Left hindlimb (tissue), 1 donor: Measurements from ENCODE around the gene C1RL.
A peak's percentile ranks its signal among the peaks of the same experiment; 100 is the strongest.
"Not testable (repeated sequence)": the region's sequence is repeated elsewhere in the genome, so short reads cannot be mapped to it uniquely, and the experiment has no call there.

Experiments used
- DNase-seq: peaks from one replicate; pipeline ENCODE4 v3.0.0-alpha.2; 2018

C1RL gene

DNA sequence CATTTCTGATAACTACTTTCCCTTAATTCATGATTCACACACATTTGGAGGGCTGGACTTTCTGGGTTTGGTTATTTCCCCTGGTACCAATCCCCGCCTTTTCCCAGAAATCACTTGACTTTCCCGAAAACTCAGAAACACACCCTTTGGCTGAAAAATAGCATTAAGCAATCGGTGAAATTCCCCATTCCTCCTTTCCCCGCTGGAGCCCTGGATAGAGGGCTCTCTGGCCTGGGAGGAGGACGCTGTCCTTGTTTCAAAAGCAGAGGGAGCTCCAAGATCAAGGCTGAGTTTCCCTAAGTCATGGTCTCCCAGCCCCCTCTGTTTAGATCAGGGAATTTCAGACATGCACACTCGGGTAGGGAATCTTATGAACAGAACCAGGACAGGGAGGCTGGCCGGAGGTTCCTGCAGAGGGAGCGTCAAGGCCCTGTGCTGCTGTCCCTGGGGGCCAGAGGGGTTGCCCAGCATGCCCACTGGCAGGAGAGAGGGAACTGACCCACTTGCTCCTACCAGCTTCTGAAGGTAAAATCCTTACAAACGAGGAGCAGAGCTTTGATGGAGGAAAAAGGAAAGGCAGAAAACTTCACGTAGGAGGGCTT is 48.6 kb downstream of the C1RL start, which contains the start of gene C1S:
Gene C1S, plus strand, starts transcription at position 366 of the 602 bp plus-strand sequence. CDS start 1,195 bp downstream, outside the sequence.
- peak; percentile 86 for DNase-seq

DNA sequence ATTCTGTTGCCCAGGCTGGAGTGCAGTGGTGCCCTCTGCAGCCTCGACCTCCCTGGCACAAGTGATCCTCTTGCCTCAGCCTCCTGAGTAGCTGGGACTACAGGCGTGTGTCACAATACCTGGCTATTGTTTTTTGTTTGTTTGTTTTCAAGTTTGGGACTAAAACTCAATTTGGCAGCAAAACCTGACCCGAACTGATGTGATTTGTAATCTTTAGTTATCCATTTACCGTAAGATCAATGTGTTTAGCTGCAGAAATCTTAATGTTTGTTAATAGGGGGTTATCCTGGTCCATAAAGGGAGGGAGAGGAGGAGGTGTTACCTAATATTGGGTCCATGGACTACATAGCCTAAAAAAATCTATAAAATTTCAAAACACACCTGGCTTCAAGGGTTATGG is 49.2 kb downstream of the C1RL start:
- DNase-seq = no peak

DNA sequence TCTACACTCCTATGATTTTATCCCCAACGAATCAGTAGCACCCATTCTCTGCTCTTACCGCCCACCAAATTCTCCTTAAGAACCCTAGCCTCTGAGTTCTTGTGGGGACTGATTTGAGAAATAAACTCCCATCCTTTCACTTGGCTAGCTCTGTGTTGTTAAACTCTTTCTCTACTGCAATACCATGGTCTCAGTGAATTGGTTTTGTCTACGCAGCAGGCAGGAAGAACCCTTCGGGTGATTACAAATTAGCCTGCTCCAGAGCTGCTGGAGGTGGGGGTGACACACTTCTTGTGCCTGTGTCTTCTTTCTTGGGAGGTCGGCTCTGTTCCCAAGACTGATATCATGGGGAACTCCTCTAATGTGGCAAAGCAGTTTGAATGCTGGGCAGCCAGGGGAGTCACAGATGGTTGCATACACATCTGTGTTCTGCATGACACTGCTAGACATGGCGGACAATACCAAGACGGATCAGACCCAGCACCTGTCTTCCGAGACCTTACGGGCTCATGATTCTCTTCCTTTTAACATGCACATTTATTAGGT is 50.1 kb downstream of the C1RL start:
- no peak for DNase-seq

DNA sequence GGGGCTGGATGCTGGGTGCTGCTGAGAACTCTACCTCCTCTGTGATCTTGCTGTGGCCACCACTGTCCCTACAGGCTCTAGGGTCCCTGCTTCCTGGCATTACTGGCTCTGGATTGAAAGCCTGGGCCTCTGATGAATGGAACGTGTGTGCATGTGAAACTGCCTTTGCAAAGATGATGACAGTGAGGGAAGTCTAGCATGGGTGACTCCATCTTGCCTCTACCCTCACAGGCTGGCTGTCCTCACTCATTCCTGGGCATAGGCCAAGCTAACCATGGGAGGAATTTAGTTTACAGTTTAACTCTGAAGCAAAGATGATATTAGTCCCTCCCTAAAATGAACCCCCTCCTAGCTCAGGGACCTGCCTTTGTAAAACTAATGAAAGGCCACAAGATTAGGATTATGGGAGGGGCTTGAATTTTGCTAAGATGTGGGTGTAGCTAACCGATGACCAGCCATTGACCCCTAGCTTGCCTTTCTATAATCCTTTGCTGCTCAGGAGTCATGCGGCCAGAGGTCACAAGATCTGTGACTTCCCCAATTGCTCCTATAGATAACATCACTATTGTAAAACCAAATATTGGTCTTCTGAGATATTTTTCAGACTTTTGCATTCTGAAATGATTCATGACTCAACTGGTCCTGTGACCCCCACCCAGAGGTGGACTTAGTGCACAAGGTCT is 50.7 kb downstream of the C1RL start:
- DNase-seq = no peak

DNA sequence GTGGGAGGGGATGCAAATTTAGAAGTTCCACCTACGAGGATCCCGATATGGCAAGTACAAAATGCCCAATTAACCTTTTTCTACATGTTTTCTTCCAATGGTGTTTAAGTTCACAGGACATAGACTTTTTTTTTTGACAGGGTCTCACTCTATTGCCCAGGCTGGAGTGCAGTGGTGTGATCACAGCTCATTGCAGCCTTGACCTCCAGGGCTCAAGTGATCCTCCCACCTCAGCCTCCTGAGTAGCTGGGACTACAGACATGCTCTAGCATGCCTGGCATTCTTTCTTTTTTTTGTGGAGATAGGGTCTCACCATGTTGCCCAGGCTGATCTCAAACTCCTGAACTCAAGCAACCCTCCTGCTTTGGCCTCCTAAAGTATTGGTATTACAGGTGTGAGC is 53.3 kb downstream of the C1RL start:
- not testable (repeated sequence) for DNase-seq

DNA sequence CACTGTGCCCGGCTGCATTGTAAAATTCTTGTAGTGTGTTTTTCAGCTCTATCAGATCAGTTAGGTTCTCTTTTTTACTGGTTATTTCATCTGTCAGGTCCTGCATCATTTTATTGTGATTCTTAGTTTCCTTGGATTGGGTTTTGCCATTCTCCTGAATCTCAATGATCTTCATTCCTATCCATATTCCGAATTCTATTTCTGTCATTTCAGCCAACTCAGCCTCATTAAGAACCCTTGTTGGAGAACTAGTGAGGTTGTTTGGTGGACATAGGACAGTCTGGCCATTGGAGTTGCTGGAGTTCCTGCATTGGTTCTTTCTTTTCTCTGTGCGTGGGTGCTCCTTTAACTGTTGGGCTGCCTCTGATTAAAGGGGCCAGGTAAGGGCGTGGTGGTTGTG is 54.1 kb downstream of the C1RL start:
- DNase-seq = no peak

DNA sequence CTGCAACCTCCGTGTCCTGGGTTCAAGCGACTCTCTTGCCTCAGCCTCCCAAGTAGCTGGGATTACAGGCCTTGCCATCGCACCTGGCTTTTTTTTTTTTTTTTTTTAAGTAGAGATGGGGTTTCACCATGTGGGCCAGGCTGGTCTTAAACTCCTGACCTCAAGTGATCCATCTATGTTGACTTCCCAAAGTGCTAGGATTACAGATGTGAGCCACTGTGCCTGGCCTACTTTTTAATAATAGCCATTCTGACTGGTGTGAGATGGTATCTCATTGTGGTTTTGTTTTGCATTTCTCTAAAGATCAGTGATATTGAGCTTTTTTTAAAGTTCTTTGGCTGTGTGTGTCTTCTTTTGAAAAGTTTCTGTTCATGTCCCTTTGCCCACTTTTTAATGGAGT is 59.0 kb downstream of the C1RL start:
- DNase-seq = not testable (repeated sequence)

DNA sequence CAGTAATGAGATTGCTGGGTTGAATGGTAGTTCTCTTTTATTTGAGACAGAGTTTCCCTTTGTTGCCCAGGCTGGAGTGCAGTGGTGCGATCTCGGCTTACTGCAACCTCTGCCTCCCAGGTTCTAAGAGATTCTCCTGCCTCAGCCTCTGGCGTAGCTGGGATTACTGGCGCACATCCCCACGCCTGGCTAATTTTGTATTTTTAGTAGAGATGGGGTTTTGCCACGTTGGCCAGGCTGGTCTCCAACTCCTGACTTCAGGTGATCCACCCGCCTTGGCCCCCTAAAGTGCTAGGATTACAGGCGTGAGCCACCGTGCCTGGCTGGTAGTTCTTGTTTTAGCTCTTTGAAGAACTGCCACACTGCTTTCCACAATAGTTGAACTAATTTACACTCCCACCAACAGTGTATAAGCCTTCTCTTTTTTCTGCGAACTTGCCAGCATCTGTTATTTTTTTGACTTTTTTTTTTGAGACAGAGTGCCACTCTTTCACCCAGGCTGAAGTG is 59.5 kb downstream of the C1RL start:
- not testable (repeated sequence) for DNase-seq

DNA sequence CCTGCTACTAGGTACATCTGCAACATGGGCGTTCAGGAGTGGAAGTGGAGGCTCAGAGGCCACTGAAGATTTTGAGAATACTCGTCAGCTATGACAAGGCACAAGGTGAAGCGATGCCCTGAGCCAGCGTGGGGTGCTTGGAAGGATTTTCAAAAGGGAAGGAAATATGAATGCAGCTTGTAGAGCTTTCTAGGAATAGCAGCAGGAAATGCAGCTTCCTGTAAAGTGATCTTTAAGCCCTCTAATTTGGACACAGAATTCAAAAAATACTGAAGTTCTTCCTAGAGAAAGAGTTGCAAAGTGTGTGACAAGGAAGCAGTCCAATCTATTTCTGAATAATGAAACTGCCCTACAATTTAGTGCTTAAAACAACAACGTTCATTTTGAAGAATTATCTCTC is 61.7 kb downstream of the C1RL start:
- no peak for DNase-seq

DNA sequence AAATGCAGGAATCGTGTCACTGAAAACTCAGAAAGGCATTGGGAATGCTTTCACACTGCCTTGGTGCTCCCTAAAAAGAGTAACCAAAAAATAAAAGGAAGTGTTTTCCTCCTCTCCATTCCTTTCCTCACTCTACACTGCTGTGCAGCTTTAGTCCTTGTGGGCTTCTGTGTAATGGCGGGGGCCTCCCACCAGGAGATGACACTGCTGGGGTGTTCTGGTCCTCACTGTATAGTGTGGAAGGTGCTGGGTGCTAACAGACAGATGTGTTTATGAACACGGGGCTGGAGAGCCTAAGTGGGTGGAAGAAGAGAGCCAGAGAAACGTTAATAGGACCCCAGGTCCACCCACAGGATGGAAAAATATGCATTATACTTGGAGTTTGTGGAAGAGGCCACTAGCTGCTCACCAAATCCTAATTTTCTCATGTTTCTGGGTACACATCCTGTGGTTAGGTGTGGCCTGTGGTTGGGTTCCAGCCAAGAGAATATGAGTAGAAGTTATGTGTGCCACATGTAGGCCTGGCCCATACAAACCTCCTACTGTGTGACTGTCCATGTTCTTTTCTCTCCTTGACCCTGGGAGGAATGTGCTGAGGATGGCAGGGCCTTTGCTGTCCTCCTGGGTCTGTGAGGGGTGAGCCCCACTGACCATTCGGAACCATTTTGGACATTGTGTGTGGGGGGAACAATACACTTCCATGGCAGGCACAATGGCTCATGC is 62.5 kb downstream of the C1RL start:
- DNase-seq = no peak

DNA sequence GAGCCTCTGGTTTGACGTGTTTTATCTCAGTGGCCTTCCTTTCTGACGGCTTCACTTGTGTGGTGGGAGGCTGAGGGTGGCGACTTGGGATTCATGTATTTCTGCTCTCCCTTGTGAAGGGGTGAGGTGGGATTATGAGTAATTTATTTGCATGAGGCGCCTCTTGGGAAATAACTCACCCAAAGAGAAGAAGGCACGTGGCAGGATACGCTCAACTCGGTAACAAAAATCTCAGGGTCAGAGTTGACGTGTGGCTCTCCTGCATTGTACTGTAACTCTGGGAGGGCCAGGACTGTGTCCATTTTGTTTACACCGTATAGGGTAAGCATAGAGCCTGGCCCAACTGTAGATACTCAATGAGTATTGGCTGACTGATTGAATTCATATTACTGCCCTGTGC is 63.1 kb downstream of the C1RL start:
- DNase-seq = no peak
